Peyer's patch (tissue), 4 donors: Measurements from ENCODE around the gene TMEM271.

Experiments used
- POLR2A ChIP-seq, 2 donors: fragments of 450-650 bp; IDR thresholded peaks; one replicate each; pipeline ENCODE4 v1.5.1; 2017; ENCODE audit warnings: antibody characterized with exemption in 2 of 2, mild to moderate bottlenecking in 2 of 2, moderate library complexity in 2 of 2
- TF ChIP-seq, protein P1 (sequence below), 6 experiments: fragments of 450-650 bp in 4 of 6; fragments of 200-600 bp in 2 of 6; sonication (generic) in 1 of 6; IDR thresholded peaks; one replicate each; pipeline ENCODE4 v1.5.1; 2017 to 2019; ENCODE audit warnings: antibody characterized with exemption in 6 of 6, mild to moderate bottlenecking in 3 of 6, moderate library complexity in 1 of 6

DNA sequence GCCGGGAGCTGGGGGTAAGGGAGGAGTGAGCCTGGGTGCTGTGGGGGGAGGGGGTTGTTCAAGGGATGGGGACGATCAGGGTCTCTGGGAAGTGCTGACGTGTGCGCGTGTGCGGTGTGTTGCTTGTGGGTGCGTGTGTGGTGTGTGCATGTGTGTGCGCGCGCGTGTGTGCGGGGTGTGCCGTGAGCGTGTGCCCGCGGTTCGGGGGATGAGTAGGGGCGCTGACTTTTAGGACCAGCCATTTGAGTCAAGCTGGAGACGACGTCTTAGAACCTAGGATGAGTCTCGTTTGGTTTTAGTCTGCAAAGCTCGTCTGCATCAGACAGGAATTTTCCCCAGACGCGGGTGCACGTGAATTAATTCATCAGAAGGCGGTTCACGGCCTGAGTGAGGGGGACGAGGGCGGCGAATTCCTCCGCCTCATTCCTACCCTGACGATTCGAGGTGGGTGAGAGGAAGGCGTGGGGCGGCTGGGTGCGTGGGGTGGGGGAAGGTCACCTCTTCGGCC, 950 bp upstream of the TMEM271 start:
- TF ChIP-seq, protein P1, sequence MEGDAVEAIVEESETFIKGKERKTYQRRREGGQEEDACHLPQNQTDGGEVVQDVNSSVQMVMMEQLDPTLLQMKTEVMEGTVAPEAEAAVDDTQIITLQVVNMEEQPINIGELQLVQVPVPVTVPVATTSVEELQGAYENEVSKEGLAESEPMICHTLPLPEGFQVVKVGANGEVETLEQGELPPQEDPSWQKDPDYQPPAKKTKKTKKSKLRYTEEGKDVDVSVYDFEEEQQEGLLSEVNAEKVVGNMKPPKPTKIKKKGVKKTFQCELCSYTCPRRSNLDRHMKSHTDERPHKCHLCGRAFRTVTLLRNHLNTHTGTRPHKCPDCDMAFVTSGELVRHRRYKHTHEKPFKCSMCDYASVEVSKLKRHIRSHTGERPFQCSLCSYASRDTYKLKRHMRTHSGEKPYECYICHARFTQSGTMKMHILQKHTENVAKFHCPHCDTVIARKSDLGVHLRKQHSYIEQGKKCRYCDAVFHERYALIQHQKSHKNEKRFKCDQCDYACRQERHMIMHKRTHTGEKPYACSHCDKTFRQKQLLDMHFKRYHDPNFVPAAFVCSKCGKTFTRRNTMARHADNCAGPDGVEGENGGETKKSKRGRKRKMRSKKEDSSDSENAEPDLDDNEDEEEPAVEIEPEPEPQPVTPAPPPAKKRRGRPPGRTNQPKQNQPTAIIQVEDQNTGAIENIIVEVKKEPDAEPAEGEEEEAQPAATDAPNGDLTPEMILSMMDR (IDR thresholded peaks at IDR 0.05), result no peak
- no peak for TF ChIP-seq POLR2A (IDR thresholded peaks at IDR 0.05)
